Caco-2 (cell line): Measurements from ENCODE around the gene CBX2. TPM values are rescaled to one million over a fixed set of nuclear protein-coding genes. Genes with fewer than 3 reads are reported as not detected.

ENCODE experiments used
- BruUV-seq: library from RNA; stranded (reverse); fragments of 400-500 nt; replicated peaks from 2 replicates; lab custom pipeline; 2021; lab: Mats Ljungman, UMichigan
- CTCF ChIA-PET: fragments of 300-600 bp; sonication (Branson Sonifier 250); formaldehyde crosslinking; loops from one replicate; lab custom pipeline; 2022; ENCODE audit warnings: antibody characterized with exemption; lab: Charles Lee
- POLR2A ChIA-PET: fragments of 300-600 bp; sonication (Branson Sonifier 250); formaldehyde crosslinking; loops from one replicate; lab custom pipeline; 2022; ENCODE audit warnings: antibody characterized with exemption; lab: Charles Lee
- DNase-seq, 2 experiments: peaks; one replicate each; pipeline versions ENCODE4 v3.0.0 to v3.0.0-alpha.2; 2020 to 2022
- H3K27me3 ChIP-seq: replicated peaks from 2 replicates; pipeline ENCODE4 v1.6.0; 2011; ENCODE audit warnings: low read length; ENCODE audit not compliant: control insufficient read depth, insufficient read depth
- H3K36me3 ChIP-seq: 2 replicates; pipeline ENCODE4 v1.5.1; 2011; ENCODE audit warnings: low read length; ENCODE audit not compliant: control insufficient read depth, insufficient read depth
- H3K4me1 ChIP-seq: fragments of 250-450 bp; sonication (Bioruptor Pico); 2 replicates; pipeline ENCODE4 v1.5.1; 2020; ENCODE audit warnings: mild to moderate bottlenecking
- H3K4me3 ChIP-seq: 2 replicates; pipeline ENCODE4 v1.5.1; 2011; ENCODE audit warnings: low read depth, mild to moderate bottlenecking, control low read depth, low read length
- H3K9me3 ChIP-seq: fragments of 250-450 bp; sonication (Bioruptor Pico); 2 replicates; pipeline ENCODE4 v1.5.1; 2020; ENCODE audit warnings: mild to moderate bottlenecking, moderate library complexity
- H3K27ac Mint-ChIP-seq: one replicate; pipeline ENCODE4 v1.8.0; 2022; ENCODE audit warnings: mixed read lengths; ENCODE audit not compliant: unreplicated experiment
- H3K27me3 Mint-ChIP-seq: one replicate; pipeline ENCODE4 v1.8.0; 2022; ENCODE audit warnings: mixed read lengths; ENCODE audit not compliant: insufficient read depth, unreplicated experiment
- H3K36me3 Mint-ChIP-seq: one replicate; pipeline ENCODE4 v1.8.0; 2022; ENCODE audit warnings: mild to moderate bottlenecking, mixed read lengths; ENCODE audit not compliant: insufficient read depth, unreplicated experiment
- H3K4me1 Mint-ChIP-seq: one replicate; pipeline ENCODE4 v1.8.0; 2022; ENCODE audit warnings: low read depth, mixed read lengths; ENCODE audit not compliant: unreplicated experiment
- H3K4me3 Mint-ChIP-seq: one replicate; pipeline ENCODE4 v1.8.0; 2022; ENCODE audit warnings: mild to moderate bottlenecking, moderate library complexity, mixed read lengths; ENCODE audit not compliant: unreplicated experiment
- H3K9me3 Mint-ChIP-seq: one replicate; pipeline ENCODE4 v1.8.0; 2022; ENCODE audit warnings: mixed read lengths; ENCODE audit not compliant: unreplicated experiment
- CTCF ChIP-seq, 2 experiments: fragments of 200-600 bp in 1 of 2; IDR thresholded peaks; 1 replicate in 1 of 2; 2 replicates in 1 of 2; pipeline versions ENCODE4 v1.5.1 to v1.8.0; 2011 to 2022; ENCODE audit warnings: antibody characterized with exemption in 1 of 2, control low read depth in 1 of 2, inconsistent platforms in 1 of 2, low read depth in 1 of 2, low read length in 1 of 2, mild to moderate bottlenecking in 1 of 2, moderate library complexity in 1 of 2; ENCODE audit not compliant: insufficient read depth in 1 of 2, severe bottlenecking in 1 of 2, unreplicated experiment in 1 of 2
- intact Hi-C: fragments of 100-400 bp; cut with micrococcal nuclease; formaldehyde crosslinking; loops from one replicate; pipeline ENCODE4 v1.10.0; 2022; ENCODE audit not compliant: unreplicated experiment
- total RNA-seq: library from RNA; stranded (reverse); gene quantifications from 2 replicates; pipeline ENCODE4 v1.2.3, GENCODE V29; 2022

CBX2 gene
- total RNA-seq, 1 experiment from 2014 or later = 52.8 TPM

DNA sequence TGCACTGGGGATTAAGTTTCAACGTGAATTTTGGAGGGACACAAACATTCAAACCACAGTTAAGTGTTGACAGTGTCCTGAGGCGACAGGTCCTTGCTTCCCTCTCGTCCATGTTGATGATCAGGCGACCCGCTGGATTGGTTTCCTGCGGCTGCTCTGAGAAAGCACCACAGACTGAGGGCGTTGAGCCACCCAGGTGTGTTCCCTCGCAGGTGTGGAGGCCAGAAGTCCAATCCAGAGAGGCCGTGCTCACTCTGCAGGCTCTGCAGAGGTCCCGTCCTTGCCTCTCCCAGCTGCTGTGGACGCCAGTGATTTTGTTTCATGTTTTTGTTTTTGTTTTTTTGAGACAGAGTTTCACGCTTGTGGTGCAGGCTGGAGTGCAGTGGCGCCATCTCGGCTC is 22.4 kb upstream of the CBX2 start:
- intact Hi-C loops = no loop called here
- Histone ChIP-seq H3K4me3 (no peak overlapping the region), H3K27me3 (no peaks in the 10 kb centered on the region), H3K4me1 (no peaks in the 10 kb centered on the region), H3K9me3 (no peaks in the 10 kb centered on the region), H3K36me3 (no peaks in the 10 kb centered on the region)
- CTCF ChIA-PET = no interaction called here
- no peaks in the 10 kb centered on the region for H3K9me3 Mint-ChIP-seq
- H3K27me3 Mint-ChIP-seq = no peaks in the 10 kb centered on the region
- H3K4me3 Mint-ChIP-seq = no peak overlapping the region
- no peak for TF ChIP-seq CTCF (IDR thresholded peaks at IDR 0.05; ENCODE audit: insufficient read depth in 1 of 2, low read depth in 1 of 2, low read length in 1 of 2, severe bottlenecking in 1 of 2, unreplicated experiment in 1 of 2)
- no peak overlapping the region for H3K27ac Mint-ChIP-seq
- no peaks in the 10 kb centered on the region for H3K4me1 Mint-ChIP-seq
- POLR2A ChIA-PET = no interaction called here
- BruUV-seq = no TSS peak
- no peak for DNase-seq
- H3K36me3 Mint-ChIP-seq = no peaks in the 10 kb centered on the region

- H3K36me3 Mint-ChIP-seq = no peaks in the 10 kb centered on the region
- H3K4me3 Mint-ChIP-seq = no peak overlapping the region
- intact Hi-C loops = no loop called here
- no peaks in the 10 kb centered on the region for H3K4me1 Mint-ChIP-seq
- no peaks in the 10 kb centered on the region for H3K9me3 Mint-ChIP-seq
- BruUV-seq = no TSS peak
- no peak overlapping the region for H3K27ac Mint-ChIP-seq
- no peak for DNase-seq
- Histone ChIP-seq H3K9me3 (no peaks in the 10 kb centered on the region), H3K36me3 (no peaks in the 10 kb centered on the region), H3K4me3 (no peak overlapping the region), H3K27me3 (no peaks in the 10 kb centered on the region), H3K4me1 (no peaks in the 10 kb centered on the region)
- no peak for TF ChIP-seq CTCF (IDR thresholded peaks at IDR 0.05; ENCODE audit: insufficient read depth in 1 of 2, low read depth in 1 of 2, low read length in 1 of 2, severe bottlenecking in 1 of 2, unreplicated experiment in 1 of 2)
- H3K27me3 Mint-ChIP-seq = no peaks in the 10 kb centered on the region
- ChIA-PET POLR2A (interaction anchor here (0.5 to 0.7 kb wide), 2 partner anchors 83 to 88 kb away, joined by 3 to 5 read pairs; no protein-coding TSS in a partner anchor), CTCF (no interaction called here)
These were observed 20.7 kb upstream of the CBX2 start for GRCh38 chr17:79757140-79757745.

- ChIA-PET POLR2A (no interaction called here), CTCF (no interaction called here)
- no TSS peak for BruUV-seq
- H3K27me3 ChIP-seq = no peaks in the 10 kb centered on the region
- H3K4me1 Mint-ChIP-seq = no peaks in the 10 kb centered on the region
- H3K4me1 ChIP-seq = no peaks in the 10 kb centered on the region
- H3K27ac Mint-ChIP-seq = no peak overlapping the region
- H3K36me3 ChIP-seq = no peaks in the 10 kb centered on the region
- no peak overlapping the region for H3K4me3 ChIP-seq
- no peaks in the 10 kb centered on the region for H3K9me3 ChIP-seq
- H3K9me3 Mint-ChIP-seq = no peaks in the 10 kb centered on the region
- no peak for DNase-seq
- TF ChIP-seq CTCF (IDR thresholded peaks at IDR 0.05; ENCODE audit: insufficient read depth in 1 of 2, low read depth in 1 of 2, low read length in 1 of 2, severe bottlenecking in 1 of 2, unreplicated experiment in 1 of 2) = no peak
- intact Hi-C loops = no loop called here
- no peaks in the 10 kb centered on the region for H3K27me3 Mint-ChIP-seq
- H3K4me3 Mint-ChIP-seq = no peak overlapping the region
- H3K36me3 Mint-ChIP-seq = no peaks in the 10 kb centered on the region
These were observed 19.7 kb upstream of the CBX2 start for GRCh38 chr17:79758271-79758670.
